B cell (primary cell): ENCODE results near the gene CXCL13. TPM values are rescaled to one million over a fixed set of nuclear protein-coding genes. Genes with fewer than 3 reads are reported as not detected.

Source experiments
- ATAC-seq: fragments of 200-7000 bp; cut with Tn5 transposase; one replicate; pipeline ENCODE4 v1.10.0; 2021; ENCODE audit warnings: low read depth, mild to moderate bottlenecking, moderate number of reproducible peaks, moderate library complexity
- CTCF ChIA-PET: fragments of 350-600 bp; sonication (Branson Sonifier 250); formaldehyde crosslinking; loops from one replicate; lab custom pipeline; 2021; ENCODE audit warnings: antibody characterized with exemption, inconsistent platforms; lab: Charles Lee
- POLR2A ChIA-PET: fragments of 350-600 bp; sonication (Branson Sonifier 250); formaldehyde crosslinking; loops from one replicate; lab custom pipeline; 2021; ENCODE audit warnings: antibody characterized with exemption; lab: Charles Lee
- DNase-seq: peaks from one replicate; pipeline ENCODE4 v3.0.0; 2013
- H2AFZ ChIP-seq: 2 replicates; pipeline ENCODE4 v1.6.1; 2012; ENCODE audit warnings: mild to moderate bottlenecking, low read depth, low read length; ENCODE audit not compliant: insufficient read depth, poor library complexity, severe bottlenecking
- H3K27ac ChIP-seq, 2 donors: 1 replicate in 1 of 2; 2 replicates in 1 of 2; pipeline ENCODE4 v1.5.1; 2012 to 2013; ENCODE audit warnings: low read length in 2 of 2, mild to moderate bottlenecking in 2 of 2, moderate library complexity in 1 of 2
- H3K27me3 ChIP-seq, 4 experiments: fragments of 200-600 bp in 1 of 4; sonication (generic) in 1 of 4; replicated peaks in 1 of 4; 1 replicate in 2 of 4; 2 replicates in 2 of 4; pipeline versions ENCODE4 v1.6.1 to v1.7.0; 2013 to 2016; ENCODE audit warnings: low read length in 3 of 4, mild to moderate bottlenecking in 2 of 4, mixed read lengths in 1 of 4, moderate library complexity in 1 of 4; ENCODE audit not compliant: insufficient read depth in 4 of 4, control insufficient read depth in 3 of 4; ENCODE audit errors: control extremely low read depth in 1 of 4
- H3K36me3 ChIP-seq, 2 experiments: replicated peaks in 1 of 2; 1 replicate in 1 of 2; 2 replicates in 1 of 2; pipeline versions ENCODE4 v1.6.1 to v1.7.1; 2013; ENCODE audit warnings: low read length in 1 of 2; ENCODE audit not compliant: insufficient read depth in 2 of 2, control insufficient read depth in 1 of 2; ENCODE audit errors: control extremely low read depth in 1 of 2, extremely low read depth in 1 of 2
- H3K4me1 ChIP-seq, 2 donors: fragments of 200-600 bp in 1 of 2; sonication (generic) in 1 of 2; 1 replicate in 1 of 2; 2 replicates in 1 of 2; pipeline versions ENCODE4 v1.5.1 to v1.6.1; 2013 to 2017; ENCODE audit warnings: low read length in 2 of 2; ENCODE audit not compliant: control insufficient read depth in 2 of 2, insufficient read depth in 2 of 2
- H3K4me2 ChIP-seq: replicated peaks from 2 replicates; pipeline ENCODE3; 2012; ENCODE audit warnings: mild to moderate bottlenecking, low read depth, low read length; ENCODE audit not compliant: poor library complexity, severe bottlenecking
- H3K4me3 ChIP-seq, 5 experiments: fragments of 200-600 bp in 1 of 5; sonication (generic) in 1 of 5; 1 replicate in 3 of 5; 2 replicates in 2 of 5; pipeline versions ENCODE4 v1.5.1 to v1.7.0; 2011 to 2016; ENCODE audit warnings: low read length in 4 of 5, mild to moderate bottlenecking in 4 of 5, low read depth in 2 of 5, control low read depth in 1 of 5, moderate library complexity in 1 of 5; ENCODE audit not compliant: insufficient read depth in 1 of 5; ENCODE audit errors: control extremely low read depth in 1 of 5, extremely low read depth in 1 of 5
- H3K79me2 ChIP-seq: fragments of 200-600 bp; sonication (generic); one replicate; pipeline ENCODE4 v1.6.0; 2016; ENCODE audit warnings: low read length; ENCODE audit not compliant: control insufficient read depth, insufficient read depth
- H3K9ac ChIP-seq: fragments of 200-600 bp; sonication (generic); 2 replicates; pipeline ENCODE4 v1.6.1; 2017; ENCODE audit warnings: mild to moderate bottlenecking, low read length, moderate library complexity
- H3K9me3 ChIP-seq, 3 donors: one replicate each; pipeline versions ENCODE4 v1.6.1 to v1.7.1; 2013; ENCODE audit warnings: low read length in 2 of 3; ENCODE audit not compliant: control insufficient read depth in 2 of 3, insufficient read depth in 1 of 3; ENCODE audit errors: control extremely low read depth in 1 of 3
- H4K20me1 ChIP-seq: 2 replicates; pipeline ENCODE4 v1.6.0; 2012; ENCODE audit warnings: mild to moderate bottlenecking, low read length; ENCODE audit not compliant: insufficient read depth, control insufficient read depth, poor library complexity, severe bottlenecking
- H3K27ac Mint-ChIP-seq: one replicate; pipeline ENCODE4 v1.8.0; 2021; ENCODE audit warnings: mixed read lengths
- H3K27me3 Mint-ChIP-seq: one replicate; pipeline ENCODE4 v1.8.0; 2021; ENCODE audit warnings: mixed read lengths
- H3K4me1 Mint-ChIP-seq: one replicate; pipeline ENCODE4 v1.8.0; 2021; ENCODE audit warnings: mixed read lengths
- H3K4me3 Mint-ChIP-seq: one replicate; pipeline ENCODE4 v1.8.0; 2021; ENCODE audit warnings: mixed read lengths
- H3K9me3 Mint-ChIP-seq: one replicate; pipeline ENCODE4 v1.8.0; 2022; ENCODE audit warnings: mixed read lengths; ENCODE audit not compliant: insufficient read depth
- EZH2 ChIP-seq: IDR thresholded peaks from 2 replicates; pipeline ENCODE4 v1.6.1; 2012; ENCODE audit warnings: borderline replicate concordance, low read depth, mild to moderate bottlenecking, moderate library complexity, low read length; ENCODE audit not compliant: insufficient read depth, poor library complexity, severe bottlenecking
- WGBS: methylation state at CpG from one replicate; pipeline ENCODE4 v1.1.5; 2013; ENCODE audit warnings: missing lambda C conversion rate; ENCODE audit not compliant: insufficient coverage; 5-methylcytosine and 5-hydroxymethylcytosine counted together
- intact Hi-C: fragments of 100-400 bp; cut with micrococcal nuclease; formaldehyde crosslinking; loops from one replicate; pipeline ENCODE4 v1.10.0; 2022
- polyA plus RNA-seq: library from polyadenylated mRNA; depleted of rRNA; stranded (reverse); fragments of >200 nt; gene quantifications from 2 replicates; pipeline ENCODE4 v1.2.3, GENCODE V29; 2012
- total RNA-seq, 2 donors: library from RNA; stranded (reverse); fragments of 120-200 nt in 1 of 2; gene quantifications; 1 replicate in 1 of 2; 2 replicates in 1 of 2; pipeline versions ENCODE4 v1.2.3 to v1.2.4, GENCODE V29; 2013 to 2022
- TF ChIP-seq, protein P1 (sequence below): fragments of 200-600 bp; IDR thresholded peaks from one replicate; pipeline ENCODE4 v1.8.0; 2022; ENCODE audit warnings: antibody characterized with exemption, mild to moderate bottlenecking

Gene CXCL13
- total and polyA plus RNA-seq, 2 donors (not counting 1 experiment from before 2014, with no cell fraction given) = not detected

DNA sequence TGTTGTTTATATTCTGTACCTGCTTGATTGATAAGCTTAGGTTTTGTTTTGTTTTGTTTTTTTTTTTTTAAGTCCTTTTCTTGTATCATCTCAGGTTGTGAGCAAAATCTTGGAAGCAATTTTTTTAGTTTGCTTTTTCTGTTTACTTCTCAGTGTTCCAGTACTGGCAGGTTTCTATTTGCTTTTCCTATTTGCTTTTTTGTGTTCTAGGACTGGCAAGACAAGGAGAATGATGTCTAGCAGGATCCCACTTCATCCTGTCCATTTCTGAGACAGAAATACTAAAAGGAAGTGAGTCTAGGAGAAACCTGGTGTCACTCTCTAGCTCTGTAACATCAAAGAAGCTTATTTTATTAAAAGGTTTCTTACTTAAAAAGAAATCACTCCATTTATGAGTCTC lies 15.6 kb downstream of the CXCL13 start:
- Mint-ChIP-seq H3K27me3 (peaks cover 9% of the 10 kb centered on the region), H3K4me1 (peaks cover 4% of the 10 kb centered on the region), H3K4me3 (no peak overlapping the region), H3K9me3 (no peaks in the 10 kb centered on the region), H3K27ac (no peak overlapping the region)
- no peak overlapping the region for H2AFZ ChIP-seq
- DNase-seq = no peak
- POLR2A ChIA-PET = no interaction called here
- H3K27ac ChIP-seq = no peak overlapping the region
- ATAC-seq = no peak
- no peak overlapping the region for H3K9ac ChIP-seq
- H3K79me2 ChIP-seq = no peaks in the 10 kb centered on the region
- no peaks in the 10 kb centered on the region for H3K9me3 ChIP-seq
- H3K4me3 ChIP-seq = no peak overlapping the region
- no peaks in the 10 kb centered on the region for H4K20me1 ChIP-seq
- CTCF ChIA-PET = interaction anchor here (0.7 to 2.6 kb wide), 4 partner anchors 8 to 156 kb away, joined by 3 to 13 read pairs (median 4); partner anchors contain the start of gene CXCL13
- no peaks in the 10 kb centered on the region for H3K27me3 ChIP-seq
- TF ChIP-seq, protein P1, sequence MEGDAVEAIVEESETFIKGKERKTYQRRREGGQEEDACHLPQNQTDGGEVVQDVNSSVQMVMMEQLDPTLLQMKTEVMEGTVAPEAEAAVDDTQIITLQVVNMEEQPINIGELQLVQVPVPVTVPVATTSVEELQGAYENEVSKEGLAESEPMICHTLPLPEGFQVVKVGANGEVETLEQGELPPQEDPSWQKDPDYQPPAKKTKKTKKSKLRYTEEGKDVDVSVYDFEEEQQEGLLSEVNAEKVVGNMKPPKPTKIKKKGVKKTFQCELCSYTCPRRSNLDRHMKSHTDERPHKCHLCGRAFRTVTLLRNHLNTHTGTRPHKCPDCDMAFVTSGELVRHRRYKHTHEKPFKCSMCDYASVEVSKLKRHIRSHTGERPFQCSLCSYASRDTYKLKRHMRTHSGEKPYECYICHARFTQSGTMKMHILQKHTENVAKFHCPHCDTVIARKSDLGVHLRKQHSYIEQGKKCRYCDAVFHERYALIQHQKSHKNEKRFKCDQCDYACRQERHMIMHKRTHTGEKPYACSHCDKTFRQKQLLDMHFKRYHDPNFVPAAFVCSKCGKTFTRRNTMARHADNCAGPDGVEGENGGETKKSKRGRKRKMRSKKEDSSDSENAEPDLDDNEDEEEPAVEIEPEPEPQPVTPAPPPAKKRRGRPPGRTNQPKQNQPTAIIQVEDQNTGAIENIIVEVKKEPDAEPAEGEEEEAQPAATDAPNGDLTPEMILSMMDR = no peak
- TF ChIP-seq EZH2 = no peak
- intact Hi-C loops = no loop called here
- H3K4me2 ChIP-seq = no peak overlapping the region
- H3K36me3 ChIP-seq = no peaks in the 10 kb centered on the region
- peaks cover 0 to 3% of the 10 kb centered on the region in 2 donors for H3K4me1 ChIP-seq

DNA sequence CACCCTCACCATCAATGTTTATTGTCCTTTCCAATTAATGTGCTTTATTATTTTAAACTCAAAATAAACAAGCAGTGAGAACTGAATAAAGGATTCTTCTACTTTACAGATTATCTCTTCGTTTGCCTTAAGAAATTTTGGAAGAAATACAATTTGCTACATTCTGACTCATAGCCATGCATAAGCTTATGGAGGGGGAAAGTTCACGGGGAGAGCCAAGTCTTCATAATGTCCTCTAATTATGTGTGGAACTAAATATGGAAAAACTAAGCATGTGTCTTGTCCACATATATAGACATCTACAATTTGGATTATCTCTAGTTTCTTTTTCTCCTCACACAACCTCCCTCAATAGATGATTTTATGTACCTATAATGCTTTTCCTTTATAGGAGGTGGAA lies 17.5 kb downstream of the CXCL13 start:
- no peaks in the 10 kb centered on the region for H3K27me3 ChIP-seq
- Mint-ChIP-seq H3K27ac (no peak overlapping the region), H3K4me1 (peaks cover 4% of the 10 kb centered on the region), H3K4me3 (no peak overlapping the region), H3K9me3 (no peaks in the 10 kb centered on the region), H3K27me3 (peaks cover 9% of the 10 kb centered on the region)
- no peaks in the 10 kb centered on the region for H3K79me2 ChIP-seq
- H3K4me1 ChIP-seq = peaks cover 0 to 3% of the 10 kb centered on the region in 2 donors
- no peak for ATAC-seq
- H3K27ac ChIP-seq = no peak overlapping the region
- ChIA-PET CTCF (no interaction called here), POLR2A (no interaction called here)
- no CpG with 5 or more reads among the region's 2 CpGs for WGBS
- no peaks in the 10 kb centered on the region for H4K20me1 ChIP-seq
- H3K4me2 ChIP-seq = no peak overlapping the region
- TF ChIP-seq EZH2 = no peak
- TF ChIP-seq, protein P1 = no peak
- H2AFZ ChIP-seq = no peak overlapping the region
- intact Hi-C loops = no loop called here
- H3K9me3 ChIP-seq = no peaks in the 10 kb centered on the region
- DNase-seq = no peak
- no peaks in the 10 kb centered on the region for H3K36me3 ChIP-seq
- no peak overlapping the region for H3K9ac ChIP-seq
- H3K4me3 ChIP-seq = no peak overlapping the region
